ENCODE measurements around the gene CCDC170. TPM values are rescaled to one million over a fixed set of nuclear protein-coding genes. Genes with fewer than 3 reads are reported as not detected.

Gene CCDC170
- total RNA-seq, 1 donor from 2014 or later: 0.55 TPM

DNA sequence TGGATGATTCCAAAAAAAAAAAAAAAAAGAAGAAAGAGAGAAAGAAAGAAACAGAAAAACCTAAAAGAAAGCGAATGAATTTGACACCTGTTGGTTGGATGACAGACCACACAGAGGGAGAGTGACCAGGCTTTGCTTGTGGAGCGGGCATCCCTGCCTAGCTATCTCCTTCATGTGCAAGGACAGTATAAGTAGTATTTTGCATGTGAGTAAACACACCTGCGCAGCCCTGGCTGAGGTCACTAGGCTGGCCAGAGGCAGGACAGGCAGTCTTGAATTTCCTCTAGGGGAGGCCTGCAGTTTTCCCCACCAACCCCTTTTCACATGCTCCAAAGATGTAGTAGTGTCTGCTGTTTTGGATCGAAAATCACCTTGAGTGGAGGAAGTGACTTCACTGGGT is 126.4 kb downstream of the CCDC170 start:
- H3K4me3 ChIP-seq: no peak overlapping the region
- H3K27ac ChIP-seq: no peak overlapping the region
- no peaks in the 10 kb centered on the region for H3K4me1 ChIP-seq
- no peak for TF ChIP-seq CTCF (IDR thresholded peaks at IDR 0.05)
- DNase-seq: no peak
- no peaks in the 10 kb centered on the region for H3K36me3 ChIP-seq
- intact Hi-C loops (cut with DNase I): no loop called here
- H3K27me3 ChIP-seq: no peaks in the 10 kb centered on the region
- no peak for ATAC-seq
- H3K9me3 ChIP-seq: no peaks in the 10 kb centered on the region

DNA sequence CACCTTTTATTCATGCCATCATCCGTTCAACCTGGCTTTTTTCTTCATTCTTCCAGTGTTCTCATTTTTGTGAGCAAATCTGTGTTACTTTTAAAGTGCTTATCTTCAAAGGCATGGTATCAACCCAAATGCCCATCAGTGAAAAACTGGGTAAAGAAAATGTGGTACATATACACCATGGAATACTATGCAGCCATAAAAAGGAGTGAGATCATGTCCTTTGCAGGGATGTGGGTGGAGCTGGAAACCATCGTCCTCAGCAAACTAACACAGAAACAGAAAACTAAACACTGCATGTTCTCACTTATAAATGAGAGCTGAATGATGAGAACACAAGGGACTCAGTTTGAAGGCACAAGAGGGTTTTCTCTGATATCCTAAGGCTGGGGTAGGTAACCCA is 130.3 kb downstream of the CCDC170 start:
- H3K27ac ChIP-seq: no peak overlapping the region
- no peak overlapping the region for H3K4me3 ChIP-seq
- H3K9me3 ChIP-seq: no peaks in the 10 kb centered on the region
- DNase-seq (no peak), ATAC-seq (no peak)
- no peaks in the 10 kb centered on the region for H3K36me3 ChIP-seq
- no peak for TF ChIP-seq CTCF (IDR thresholded peaks at IDR 0.05)
- H3K27me3 ChIP-seq: no peaks in the 10 kb centered on the region
- intact Hi-C loops (cut with DNase I): no loop called here
- no peaks in the 10 kb centered on the region for H3K4me1 ChIP-seq

- no peaks in the 10 kb centered on the region for H3K36me3 ChIP-seq
- intact Hi-C loops (cut with DNase I): no loop called here
- no peak for TF ChIP-seq CTCF (IDR thresholded peaks at IDR 0.05)
- H3K9me3 ChIP-seq: no peaks in the 10 kb centered on the region
- ATAC-seq (no peak), DNase-seq (no peak)
- H3K27ac ChIP-seq: no peak overlapping the region
- no peaks in the 10 kb centered on the region for H3K27me3 ChIP-seq
- H3K4me3 ChIP-seq: no peak overlapping the region
- H3K4me1 ChIP-seq: no peaks in the 10 kb centered on the region
Measured at GRCh38 chr6:151624481-151624880, 130.7 kb downstream of the CCDC170 start.

DNA sequence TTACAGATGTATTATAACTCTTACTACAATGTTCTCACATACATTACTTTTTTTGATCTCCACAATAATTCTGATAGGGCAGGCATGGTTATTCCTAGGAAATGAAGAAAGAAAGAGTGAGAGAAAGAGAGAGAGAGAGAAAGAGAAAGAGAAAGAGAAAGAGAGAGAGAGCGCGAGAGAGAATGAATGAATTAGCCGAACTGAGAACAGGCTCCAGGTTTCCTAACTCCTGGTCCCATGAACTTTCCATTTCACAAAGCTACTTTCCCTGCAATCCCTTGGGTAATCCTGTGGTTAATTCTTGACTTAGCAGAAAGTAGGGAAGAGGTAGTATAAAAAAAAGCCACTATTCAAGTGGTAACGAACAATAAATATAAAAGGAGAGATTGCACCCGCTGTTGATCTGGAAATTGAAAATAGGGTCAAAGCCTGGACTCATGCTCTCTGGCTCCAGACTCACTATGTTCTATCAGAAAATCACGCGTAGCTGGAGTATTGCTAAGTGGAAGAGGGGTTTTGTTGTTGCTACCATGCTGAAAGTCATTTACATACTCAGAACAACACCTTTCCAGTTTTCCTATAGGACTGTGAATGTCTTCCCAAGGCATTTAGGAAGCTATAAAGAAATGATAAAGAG is 131.2 kb downstream of the CCDC170 start:
- Histone ChIP-seq H3K4me3 (no peak overlapping the region), H3K27ac (no peak overlapping the region), H3K4me1 (no peaks in the 10 kb centered on the region), H3K27me3 (no peaks in the 10 kb centered on the region), H3K9me3 (no peaks in the 10 kb centered on the region), H3K36me3 (no peaks in the 10 kb centered on the region)
- intact Hi-C loops (cut with DNase I): no loop called here
- DNase-seq (no peak), ATAC-seq (peak; percentile 34)
- TF ChIP-seq CTCF (IDR thresholded peaks at IDR 0.05): no peak

GRCh38 chr6:151627689-151628444 is 134.1 kb downstream of the CCDC170 start:
- no peak for ATAC-seq
- H3K4me3 ChIP-seq: no peak overlapping the region
- H3K27me3 ChIP-seq: no peaks in the 10 kb centered on the region
- H3K4me1 ChIP-seq: no peaks in the 10 kb centered on the region
- H3K27ac ChIP-seq: no peak overlapping the region
- TF ChIP-seq CTCF (IDR thresholded peaks at IDR 0.05): no peak
- DNase-seq: no peak
- H3K36me3 ChIP-seq: no peaks in the 10 kb centered on the region
- intact Hi-C loops (cut with DNase I): no loop called here
- no peaks in the 10 kb centered on the region for H3K9me3 ChIP-seq
